GM19324 (cell line): ENCODE data around the gene ACE.

Experiments
- ATAC-seq: cut with Tn5 transposase; IDR thresholded peaks from one replicate; pipeline ENCODE4 v1.9.1; 2021; ENCODE audit warnings: mild to moderate bottlenecking, moderate library complexity; ENCODE audit not compliant: unreplicated experiment, low FRiP score

Gene ACE

DNA sequence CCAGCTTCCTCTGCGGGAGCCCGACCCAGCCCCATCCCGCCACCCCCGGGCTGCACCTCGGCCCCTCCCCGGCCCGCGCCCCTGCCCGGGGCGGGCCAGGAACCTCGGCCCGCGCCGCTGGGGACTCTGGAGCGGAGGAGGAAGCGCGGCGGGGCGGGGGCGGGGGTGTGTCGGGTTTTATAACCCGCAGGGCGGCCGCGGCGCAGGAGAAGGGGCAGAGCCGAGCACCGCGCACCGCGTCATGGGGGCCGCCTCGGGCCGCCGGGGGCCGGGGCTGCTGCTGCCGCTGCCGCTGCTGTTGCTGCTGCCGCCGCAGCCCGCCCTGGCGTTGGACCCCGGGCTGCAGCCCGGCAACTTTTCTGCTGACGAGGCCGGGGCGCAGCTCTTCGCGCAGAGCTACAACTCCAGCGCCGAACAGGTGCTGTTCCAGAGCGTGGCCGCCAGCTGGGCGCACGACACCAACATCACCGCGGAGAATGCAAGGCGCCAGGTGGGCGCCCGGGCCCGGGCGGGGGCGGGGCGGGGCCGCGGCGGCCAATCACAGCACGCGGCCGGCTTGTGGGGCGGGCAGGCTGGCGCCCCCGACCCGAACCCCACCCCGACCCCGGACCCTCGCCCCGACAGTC, at the start of gene ACE:
Gene ACE, plus strand, starts transcription at position 208 of the 626 bp plus-strand sequence. Its CDS starts 34 bp downstream, at position 242.
- ATAC-seq, result no peak

DNA sequence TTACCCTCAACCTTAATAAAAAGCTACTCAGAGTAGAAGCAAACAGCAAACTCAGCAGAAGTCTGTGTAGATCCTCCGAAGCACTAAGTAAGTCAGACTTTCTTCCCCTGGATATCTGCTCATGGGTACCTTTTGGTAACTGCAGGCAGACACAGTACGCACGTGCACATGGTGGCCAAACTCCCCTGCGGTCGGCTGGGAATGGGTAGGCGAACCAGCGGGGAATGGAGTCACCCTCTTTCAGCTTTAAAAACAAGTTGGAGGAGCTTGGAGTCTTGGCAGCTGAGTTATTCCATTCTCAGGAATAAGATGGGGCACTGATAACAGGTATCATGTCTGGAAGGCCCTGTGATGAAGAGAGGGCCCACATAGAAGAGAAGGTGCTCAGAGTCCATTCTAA, 47.1 kb upstream of the ACE start:
- no peak for ATAC-seq

DNA sequence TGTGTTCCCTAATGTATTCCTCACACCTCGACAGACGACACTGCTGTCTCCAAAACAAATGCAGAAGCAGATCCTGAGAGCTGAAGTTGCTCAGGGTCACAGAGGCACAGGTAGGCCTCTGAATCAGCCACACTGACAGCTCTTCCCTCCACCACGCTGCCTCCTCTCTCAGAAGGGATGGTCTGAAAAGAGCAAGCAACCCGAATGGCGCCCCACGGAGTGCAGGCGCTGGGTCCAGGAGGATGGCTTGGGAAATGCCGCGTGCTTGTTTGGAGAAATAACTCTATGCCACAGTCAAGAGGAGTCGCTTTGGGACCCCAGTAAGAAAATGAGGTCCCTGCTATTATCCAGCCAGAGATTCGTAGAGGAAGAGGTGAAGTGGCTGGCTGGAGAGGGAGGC, 46.6 kb upstream of the ACE start:
- no peak for ATAC-seq

DNA sequence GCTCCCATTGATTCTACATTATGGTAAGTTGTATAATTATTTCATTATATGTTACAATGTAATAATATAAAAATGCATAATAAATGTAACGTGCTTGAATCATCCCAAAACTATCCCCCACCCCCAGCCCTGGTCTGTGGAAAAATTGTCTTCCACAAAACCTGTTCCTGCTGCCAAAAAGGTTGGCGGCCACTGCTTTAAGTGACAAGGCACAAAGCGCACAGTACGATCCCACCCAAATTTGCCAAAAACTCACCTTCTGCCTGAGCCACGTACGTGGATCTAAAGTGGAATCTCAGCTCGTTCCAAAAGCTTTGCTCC, 45.3 kb upstream of the ACE start:
- ATAC-seq, result no peak

DNA sequence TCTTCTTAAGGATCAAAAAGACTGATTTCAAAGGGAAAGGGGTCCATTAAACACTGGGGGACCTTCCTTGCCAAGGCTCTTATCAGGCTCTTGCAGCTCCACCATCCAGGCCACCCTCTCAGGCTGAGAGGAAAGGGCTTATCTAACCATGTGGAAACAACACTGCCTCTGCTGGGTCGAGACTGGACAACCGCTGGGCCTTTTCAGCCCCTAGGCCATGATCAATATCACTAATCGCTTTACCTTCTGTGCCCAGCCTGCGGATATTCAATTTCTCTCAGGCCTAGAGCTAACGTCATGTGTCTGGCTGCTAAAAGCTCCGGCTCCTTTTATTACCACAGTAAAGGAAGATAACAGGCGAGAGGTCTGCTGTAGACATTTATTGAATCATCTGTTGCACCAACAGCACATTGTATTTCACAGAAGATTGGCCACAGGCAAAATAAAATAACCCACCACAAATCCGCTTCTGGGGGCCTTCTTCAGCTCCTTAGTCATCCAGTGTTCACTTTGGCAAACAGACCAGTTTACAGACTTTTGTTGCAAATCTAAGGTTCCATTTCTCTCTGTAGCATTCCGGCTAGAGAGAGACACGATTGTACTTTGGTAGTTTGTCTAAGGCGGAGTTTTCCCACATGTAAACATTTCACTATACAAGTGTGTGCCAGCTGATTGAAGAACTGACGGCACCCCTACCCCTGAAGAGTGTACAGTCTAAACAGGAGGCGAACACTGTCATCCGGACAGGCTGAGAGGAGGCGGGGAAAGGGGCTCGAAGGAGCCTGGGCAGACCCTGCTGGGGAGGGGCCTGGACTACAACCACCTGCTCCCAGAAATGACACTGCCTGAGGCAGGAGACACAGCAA, 44.7 kb upstream of the ACE start:
- ATAC-seq, result no peak

DNA sequence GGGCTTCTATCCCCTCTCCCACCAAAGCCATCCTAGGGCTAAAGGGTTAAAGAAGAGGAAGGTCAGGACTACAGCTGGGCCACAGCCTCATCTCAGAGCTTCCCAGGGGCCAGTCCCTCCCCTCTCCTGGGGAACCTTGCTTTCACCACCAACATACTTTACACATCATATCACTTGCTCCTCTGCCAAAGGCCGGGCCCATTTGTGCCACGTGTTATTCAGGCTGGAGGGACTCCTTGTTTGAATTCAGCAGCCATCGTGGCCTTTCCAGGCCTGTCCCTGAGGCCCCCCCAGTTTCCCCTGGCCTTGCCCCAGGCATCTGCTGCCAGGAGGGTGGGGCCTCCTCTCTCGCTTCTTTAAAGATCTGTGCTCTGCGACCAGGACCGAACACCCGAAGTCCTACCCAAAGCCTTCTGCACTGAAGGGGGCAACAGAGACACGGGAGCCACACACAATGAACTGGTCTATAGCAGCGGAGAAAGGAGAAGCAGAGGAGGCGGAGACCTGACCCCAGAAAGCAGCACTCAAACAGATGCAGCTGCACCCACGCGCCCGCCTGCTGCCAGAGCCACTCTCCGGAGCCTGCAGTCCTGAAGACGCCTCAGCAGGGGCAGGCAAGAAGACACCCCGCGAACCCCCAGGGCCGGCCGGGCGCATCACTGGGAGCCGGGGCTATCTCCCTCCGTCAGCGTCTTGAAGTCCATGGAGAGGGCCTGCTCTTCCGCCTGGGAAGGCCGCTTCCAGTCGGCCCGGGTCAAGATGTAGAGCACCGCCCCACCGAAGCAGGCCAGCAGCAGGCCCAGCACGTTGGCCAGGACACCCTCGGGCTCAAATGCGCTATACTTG, 42.9 kb upstream of the ACE start:
- ATAC-seq, result no peak

DNA sequence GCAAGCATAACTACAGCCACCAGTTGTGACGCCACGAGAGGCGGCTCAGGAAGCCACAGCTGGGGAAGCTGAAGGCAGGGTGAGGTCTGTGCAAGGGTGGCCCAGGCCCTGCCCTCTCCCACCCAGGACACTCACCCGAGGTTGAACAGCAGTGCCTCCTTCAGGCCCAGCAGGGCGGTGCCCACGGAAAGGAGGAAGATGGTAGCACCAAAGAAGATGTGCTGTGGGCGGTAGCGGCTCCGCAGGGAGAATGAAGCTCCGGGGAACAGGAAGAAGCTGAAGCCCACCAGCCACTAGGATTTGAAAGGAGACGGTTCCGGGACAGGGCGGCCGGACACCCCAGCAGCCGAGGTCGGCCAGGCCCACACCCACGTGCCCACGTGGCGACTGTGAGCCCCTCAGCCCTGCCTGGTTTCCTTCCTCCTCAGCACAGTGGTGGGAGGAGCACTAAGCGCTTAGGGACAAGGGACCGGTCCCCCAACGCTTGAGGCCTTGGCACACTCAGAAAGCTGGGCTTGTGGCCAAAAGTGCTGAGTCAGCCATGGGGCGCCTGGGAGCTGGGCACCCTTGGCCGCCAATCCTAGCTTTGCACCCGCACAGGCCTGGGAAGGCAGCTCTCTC, 41.8 kb upstream of the ACE start:
- no peak for ATAC-seq

DNA sequence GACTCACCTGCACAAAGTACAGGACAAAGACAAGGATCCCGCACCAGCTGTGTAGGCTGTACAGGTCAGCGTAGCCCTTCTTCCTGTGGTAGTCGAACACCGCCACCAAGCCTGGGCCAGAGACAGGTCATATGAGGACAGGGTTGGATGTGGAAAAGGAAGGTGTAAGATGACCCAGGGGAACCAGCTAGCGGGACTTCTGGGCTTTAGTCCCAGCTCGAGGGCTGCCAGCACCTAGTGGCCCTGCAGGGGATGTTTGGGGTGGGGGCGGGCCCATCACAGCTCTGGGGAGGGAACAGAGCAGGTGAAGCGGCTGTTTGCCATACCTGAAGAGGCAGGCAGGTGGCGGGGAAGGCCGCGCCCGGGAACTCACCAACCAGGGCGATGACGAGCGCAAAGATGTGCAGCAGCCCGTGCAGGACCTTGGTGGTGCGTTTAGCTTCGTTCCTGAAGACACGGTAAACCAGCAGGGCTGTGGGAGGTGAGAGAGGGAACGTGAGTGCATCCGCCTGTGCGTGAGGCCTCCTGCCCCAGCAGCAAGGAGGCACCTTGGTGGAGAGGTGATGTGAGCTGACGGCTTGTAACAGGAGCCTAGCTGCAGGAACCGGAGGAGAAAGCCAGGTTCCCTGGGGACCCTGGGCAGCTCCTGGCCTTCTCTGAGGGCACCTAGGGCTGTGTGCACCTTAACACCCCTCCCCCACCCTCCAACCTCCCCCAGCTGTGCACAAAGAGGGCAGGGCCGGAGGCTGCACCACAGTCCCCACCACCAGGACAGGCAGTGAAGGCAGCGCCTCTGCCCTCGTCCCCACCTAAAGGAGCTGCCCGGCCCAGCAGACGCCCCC, 41.0 kb upstream of the ACE start:
- no peak for ATAC-seq

DNA sequence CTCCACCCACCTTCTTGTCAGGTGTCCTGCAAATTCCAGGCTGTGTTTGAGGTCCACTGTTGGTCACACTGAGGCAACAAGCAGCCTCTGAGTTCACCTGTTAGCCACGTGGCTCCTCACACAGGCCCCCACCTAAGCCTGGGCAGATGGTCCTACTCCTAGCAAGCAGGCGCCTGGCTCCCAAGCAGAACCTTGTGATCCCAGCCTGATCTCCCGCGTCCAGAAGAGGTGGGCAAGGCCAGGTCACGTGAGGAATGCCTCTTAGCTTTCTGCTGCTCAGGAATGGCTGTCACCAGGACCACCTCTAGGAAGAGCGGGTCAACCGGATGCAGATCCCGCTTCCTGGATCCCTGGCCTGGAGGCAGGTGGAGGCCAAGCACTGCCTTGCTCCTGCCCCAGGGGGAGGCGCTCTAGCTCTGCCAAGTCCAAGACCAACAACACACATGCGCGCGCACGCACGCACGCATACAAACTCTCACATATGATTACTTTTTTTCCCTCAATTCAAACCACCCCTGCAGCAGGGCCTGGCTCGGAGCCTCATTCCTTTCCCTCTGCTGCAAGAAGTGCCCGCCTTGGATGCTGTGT, 40.2 kb upstream of the ACE start:
- no peak for ATAC-seq

DNA sequence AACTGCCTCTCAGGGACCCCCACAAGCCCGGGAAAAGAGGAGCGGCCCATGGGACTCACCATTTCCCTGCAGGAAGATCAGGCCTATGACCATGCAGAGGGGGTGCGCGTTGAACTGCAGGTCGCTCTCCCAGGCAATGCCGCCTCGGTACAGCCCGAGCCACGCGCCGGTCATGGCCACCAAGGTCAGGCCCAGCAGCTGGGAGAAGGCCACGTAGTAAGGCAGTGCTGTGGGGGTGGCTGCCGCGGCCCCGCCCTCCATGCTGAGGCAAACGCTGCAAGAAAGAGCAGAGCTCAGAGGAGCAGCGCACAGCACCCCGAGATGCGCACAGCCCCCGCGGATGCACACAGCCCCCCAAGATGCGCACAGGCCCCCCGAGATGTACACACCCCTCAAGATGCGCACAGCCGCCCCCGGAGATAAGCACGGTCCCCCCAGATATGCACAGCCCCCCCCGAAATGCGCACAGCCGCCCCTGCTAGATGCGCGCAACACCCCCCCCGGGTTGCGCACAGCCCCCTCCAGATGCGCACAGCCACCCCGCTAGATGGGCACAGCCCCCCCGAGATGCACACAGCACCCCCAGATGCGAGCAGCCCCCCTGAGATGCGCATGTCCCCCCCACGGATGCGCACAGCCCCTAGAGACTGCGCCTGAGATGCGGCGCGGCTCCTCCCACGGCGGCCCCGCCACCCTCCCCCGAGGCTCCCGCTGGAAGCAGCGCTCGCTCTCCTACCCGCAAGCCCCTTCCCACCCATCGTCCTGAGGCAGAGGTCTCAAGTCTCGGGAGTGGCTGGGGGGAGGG, 39.4 kb upstream of the ACE start:
- ATAC-seq, result no peak

DNA sequence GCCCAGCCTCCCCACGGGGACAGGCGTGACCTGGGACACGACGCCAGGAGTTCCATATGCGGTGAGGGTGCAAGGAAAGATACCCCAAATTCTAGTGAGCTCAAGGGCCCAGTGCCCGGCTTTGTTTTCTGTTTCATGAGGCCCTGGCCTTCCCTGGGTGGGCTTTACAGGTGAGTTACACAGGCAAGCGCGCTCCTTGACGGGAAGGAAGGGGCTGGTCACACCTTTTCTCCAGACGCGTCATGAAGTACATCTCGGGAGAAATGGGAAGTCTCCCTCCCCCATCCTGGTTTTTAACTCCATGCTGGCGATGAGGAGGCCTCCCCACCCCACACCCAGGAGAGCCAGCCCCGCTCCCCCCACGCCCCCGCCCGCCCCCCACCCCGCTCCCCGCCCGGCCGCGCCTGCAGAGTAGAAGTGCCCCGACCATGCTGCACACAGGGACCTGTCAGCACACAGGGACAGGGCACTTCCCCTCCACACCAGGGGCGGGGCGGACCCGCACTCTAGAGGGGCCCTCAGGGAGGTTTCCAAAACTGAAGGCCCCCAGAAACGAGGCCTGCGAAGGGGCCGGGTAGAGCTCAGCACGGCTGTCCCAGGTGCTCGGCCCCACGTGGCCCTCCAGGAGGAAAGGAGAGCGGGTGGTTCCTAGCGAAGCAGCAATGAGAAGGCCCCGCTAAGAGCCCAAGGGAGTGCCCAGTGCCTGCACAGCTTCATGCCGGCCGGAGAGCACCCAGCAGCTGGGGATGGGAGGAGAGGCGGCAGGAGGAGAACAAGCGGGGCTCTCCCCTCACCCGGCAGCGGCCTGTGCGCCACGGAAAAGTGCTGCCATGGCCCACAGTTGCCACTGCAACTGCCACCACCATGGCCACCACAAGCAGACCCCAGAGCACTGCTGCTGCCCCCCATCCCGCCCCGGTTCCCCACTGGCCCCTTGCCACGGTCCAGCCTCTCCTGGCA, 38.5 kb upstream of the ACE start:
- no peak for ATAC-seq

DNA sequence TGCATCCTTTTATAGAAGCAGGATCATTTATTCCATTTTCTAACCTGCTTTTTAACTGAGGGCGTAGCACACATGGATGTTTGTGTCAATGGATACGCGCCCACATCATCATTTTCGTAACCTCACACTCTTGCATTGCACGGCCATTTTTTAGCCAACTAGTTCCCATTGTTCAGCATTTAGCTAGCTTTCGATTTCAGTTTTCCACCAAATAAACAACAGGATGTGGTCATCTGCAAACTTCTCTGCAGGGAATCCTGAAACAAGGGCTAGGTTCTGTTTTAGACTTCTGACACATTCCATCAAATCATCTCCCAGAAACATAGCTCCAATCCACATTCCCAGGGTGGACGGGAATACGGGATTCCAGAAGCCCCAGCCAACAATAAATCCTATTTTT, 37.2 kb upstream of the ACE start:
- no peak for ATAC-seq

DNA sequence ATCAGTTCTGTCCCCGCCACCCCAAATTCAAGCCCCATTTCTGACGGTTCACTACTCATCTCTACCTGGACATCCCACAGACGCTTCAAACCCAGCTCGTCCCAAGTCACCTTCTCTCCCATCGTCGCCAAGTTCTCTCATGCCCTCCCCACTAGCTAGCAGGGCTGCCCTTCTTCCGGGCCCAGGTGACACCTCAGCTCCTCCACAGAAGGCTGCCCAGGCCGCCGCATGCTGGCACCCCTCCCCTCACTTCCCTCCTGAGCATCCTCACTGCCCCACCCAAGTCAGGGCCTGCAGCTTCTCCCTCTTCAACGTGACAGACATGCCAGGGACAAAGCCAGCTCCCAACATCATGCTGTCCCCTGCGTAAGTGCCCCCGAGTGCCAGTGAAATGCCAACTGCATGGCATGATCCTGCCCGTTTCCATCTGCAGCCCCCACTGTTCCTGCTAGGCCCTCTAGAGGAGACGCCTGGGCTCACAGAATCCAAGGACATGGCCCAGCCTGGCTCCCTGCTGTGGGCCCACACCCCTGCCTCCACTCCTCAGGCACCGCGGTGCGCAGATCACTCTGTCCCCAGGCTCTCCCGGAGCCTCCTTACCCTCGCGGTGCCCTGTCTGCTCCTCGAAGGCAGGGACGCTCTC, 36.6 kb upstream of the ACE start:
- ATAC-seq, result no peak

DNA sequence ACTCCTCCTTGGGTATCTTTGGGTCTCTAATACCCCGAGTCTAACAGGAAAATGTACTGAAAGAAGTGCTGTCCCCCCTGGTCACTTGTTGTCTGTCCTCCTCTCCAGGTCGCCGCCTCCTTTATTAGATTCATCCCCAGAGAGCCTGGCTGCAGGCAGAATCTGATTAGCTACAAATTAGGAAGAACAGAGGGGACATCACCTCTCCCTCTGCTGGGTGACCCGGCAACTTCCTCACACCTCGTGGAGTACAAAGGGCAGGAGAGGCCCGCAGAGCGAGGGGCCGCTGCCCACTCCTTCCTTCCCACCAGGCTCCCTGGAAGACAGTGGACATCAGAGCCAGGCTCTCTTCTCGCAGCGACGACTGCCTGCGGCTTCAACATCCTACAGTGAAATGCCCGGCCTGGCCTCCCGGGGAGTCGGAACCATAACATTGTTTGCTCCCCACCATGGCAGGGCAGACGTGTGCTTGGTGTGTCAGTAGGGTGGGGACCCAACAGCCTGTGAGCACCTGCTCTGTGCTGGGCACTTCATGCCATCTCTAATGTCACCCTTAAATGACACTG, 36.0 kb upstream of the ACE start:
- no peak for ATAC-seq

DNA sequence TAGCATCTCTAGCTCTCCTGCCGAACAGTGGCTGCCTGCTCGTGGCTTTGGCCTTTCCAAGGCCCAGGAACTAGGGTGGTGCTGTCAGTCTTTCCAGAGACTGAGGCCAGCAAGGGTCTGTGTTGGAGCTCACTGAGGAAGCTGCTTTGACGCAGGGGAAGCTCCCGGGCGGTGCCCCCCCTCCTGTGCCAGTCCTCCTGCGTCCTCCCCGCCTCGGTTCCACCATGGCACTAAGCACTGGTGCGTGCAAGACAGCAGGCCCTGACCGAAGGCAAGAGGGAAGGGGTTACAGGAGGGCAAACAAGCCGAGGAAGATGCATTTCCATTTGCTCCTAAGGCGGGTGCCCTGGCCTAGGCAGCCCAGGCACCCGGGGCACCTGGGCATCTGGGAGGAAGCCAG, 35.2 kb upstream of the ACE start:
- ATAC-seq, result no peak

DNA sequence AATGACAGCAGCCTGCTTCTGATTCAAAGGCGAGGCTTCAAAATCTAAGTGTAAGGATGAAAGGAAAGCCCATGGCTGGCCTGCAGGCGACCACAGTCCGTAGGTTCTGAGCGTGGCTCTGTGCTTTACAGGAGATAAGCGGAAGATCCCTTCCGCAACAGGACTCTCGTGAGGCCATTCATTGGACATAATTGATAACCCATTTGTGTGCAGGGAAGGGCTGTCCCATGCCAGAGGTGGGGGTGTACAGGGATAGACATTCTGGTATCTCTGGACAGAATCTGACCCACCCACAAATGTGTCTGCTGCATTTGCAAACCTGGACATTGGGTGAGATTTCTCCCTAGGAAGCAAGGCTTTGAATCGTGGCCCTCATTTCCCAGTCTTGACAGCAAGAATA, 34.8 kb upstream of the ACE start:
- ATAC-seq, result no peak

DNA sequence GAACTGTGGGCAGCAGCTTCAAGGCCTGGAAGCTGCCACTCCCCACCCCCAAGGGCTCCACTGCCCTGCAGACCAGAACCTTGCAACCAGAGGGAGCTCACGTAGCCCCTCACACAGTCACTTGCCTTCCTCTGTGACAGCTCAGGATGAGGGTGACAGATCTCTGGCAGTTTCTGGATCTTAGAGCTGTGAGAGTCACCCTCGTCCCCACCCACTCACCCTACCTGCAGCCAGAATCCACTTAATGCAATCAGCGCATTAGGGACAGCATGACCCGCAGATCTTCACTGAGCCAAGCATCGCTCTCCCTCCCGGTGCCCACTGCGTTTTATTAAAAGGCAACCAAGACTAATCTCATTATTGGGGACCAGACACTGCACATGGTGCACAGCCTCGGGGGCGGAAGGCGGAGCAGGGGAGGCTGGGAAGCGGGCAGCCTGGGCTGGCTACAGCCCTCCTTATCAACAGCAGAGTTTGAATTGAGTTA, 34.3 kb upstream of the ACE start:
- ATAC-seq, result no peak
